Measurements from ENCODE around the gene FOLR3. TPM values are rescaled to one million over a fixed set of nuclear protein-coding genes. Genes with fewer than 3 reads are reported as not detected.

FOLR3 gene
- total and polyA plus RNA-seq, 2 experiments from 2014 or later, result not detected

GRCh38 chr11:72136684-72137262 lies 1.2 kb downstream of the FOLR3 start:
- Histone ChIP-seq H3K27me3 (ENCODE audit: insufficient read depth) (no peaks in the 10 kb centered on the region), H3K9me2 (ENCODE audit: insufficient read depth) (no peaks in the 10 kb centered on the region), H3F3A (replicated peaks; ENCODE audit: low read depth) (no peaks in the 10 kb centered on the region), H2AFZ (no peak overlapping the region), H3K79me2 (replicated peaks; ENCODE audit: insufficient read depth) (no peaks in the 10 kb centered on the region), H3K4me1 (ENCODE audit: insufficient read depth) (no peaks in the 10 kb centered on the region), H4K20me1 (replicated peaks; ENCODE audit: insufficient read depth) (no peaks in the 10 kb centered on the region; the same call in 1 of the 2 replicates), H3K4me3 (no peak overlapping the region), H3K36me3 (ENCODE audit: insufficient read depth) (no peaks in the 10 kb centered on the region), H3K27ac (ENCODE audit: low read depth) (no peak overlapping the region), H3K4me2 (no peak overlapping the region)
- no peaks in the 10 kb centered on the region; the same call in 2 of the 3 replicates for H3K4me1 Mint-ChIP-seq
- TF ChIP-seq ZNF331 (CRISPR knock-in tag; IDR thresholded peaks at IDR 0.05; ENCODE audit: low read depth), result no peak
- TF ChIP-seq CREB1 (CRISPR knock-in tag; IDR thresholded peaks at IDR 0.05; ENCODE audit: low read depth), result no peak
- no peak for TF ChIP-seq POLR2AphosphoS5 (IDR thresholded peaks at IDR 0.05; ENCODE audit: low read depth)
- TF ChIP-seq EZH2phosphoT487 (IDR thresholded peaks at IDR 0.05; ENCODE audit: unreplicated experiment), result no peak
- TF ChIP-seq ETS1 (IDR thresholded peaks at IDR 0.05), result no peak
- no peak for TF ChIP-seq ZNF114 (CRISPR knock-in tag; IDR thresholded peaks at IDR 0.05)
- no peak for TF ChIP-seq CTCF (conservative IDR thresholded peaks at IDR 0.05; ENCODE audit: low read depth in 2 of 2)
- no peak for TF ChIP-seq STAT1 (IDR thresholded peaks at IDR 0.05; ENCODE audit: unreplicated experiment)
- no peak for TF ChIP-seq JUNB (IDR thresholded peaks at IDR 0.05; ENCODE audit: unreplicated experiment)
- TF ChIP-seq ZNF462 (CRISPR knock-in tag; IDR thresholded peaks at IDR 0.05), result no peak
- TF ChIP-seq EZH2 (IDR thresholded peaks at IDR 0.05; ENCODE audit: low read depth, unreplicated experiment), result no peak
- TF ChIP-seq REST (IDR thresholded peaks at IDR 0.05; ENCODE audit: unreplicated experiment), result no peak
- no peak for TF ChIP-seq NANOG (IDR thresholded peaks at IDR 0.05; ENCODE audit: borderline replicate concordance)
- ATAC-seq, result no peak
- H3K27me3 Mint-ChIP-seq (ENCODE audit: insufficient read depth, low read depth, poor library complexity), result peaks cover 8% of the 10 kb centered on the region
- H3K4me3 Mint-ChIP-seq, result no peak overlapping the region
- no peak for DNase-seq (ENCODE audit: low spot score)
- no peak overlapping the region for H3K27ac Mint-ChIP-seq
- no peaks in the 10 kb centered on the region; the same call in 2 of the 3 replicates for H3K9me3 Mint-ChIP-seq
- H3K36me3 Mint-ChIP-seq (ENCODE audit: low read depth), result no peaks in the 10 kb centered on the region

Data from GM23338 (cell line).